ENCODE data around the gene RPAP2.
"Not testable (repeated sequence)": the region's sequence is repeated elsewhere in the genome, so short reads cannot be mapped to it uniquely, and the experiment has no call there.

The RPAP2 gene

GRCh38 chr1:92425617-92426016, 126.8 kb downstream of the RPAP2 start:
- no peak for DNase-seq
- no peaks in the 10 kb centered on the region for H3K36me3 Mint-ChIP-seq
- CTCF ChIA-PET = no interaction called here
- H3K27ac Mint-ChIP-seq = no peak overlapping the region
- H3K4me1 Mint-ChIP-seq = no peaks in the 10 kb centered on the region
- H3K4me3 Mint-ChIP-seq = no peak overlapping the region
- H3K9me3 Mint-ChIP-seq = no peaks in the 10 kb centered on the region
- H3K27me3 Mint-ChIP-seq = peaks cover 7% of the 10 kb centered on the region

- H3K27ac Mint-ChIP-seq = no peak overlapping the region
- no peak overlapping the region for H3K4me3 Mint-ChIP-seq
- H3K27me3 Mint-ChIP-seq = no peaks in the 10 kb centered on the region
- CTCF ChIA-PET = no interaction called here
- no peak for DNase-seq
- H3K36me3 Mint-ChIP-seq = no peaks in the 10 kb centered on the region
- H3K4me1 Mint-ChIP-seq = no peaks in the 10 kb centered on the region
- H3K9me3 Mint-ChIP-seq = peaks cover 3% of the 10 kb centered on the region
Observed at GRCh38 chr1:92430030-92430429, 131.2 kb downstream of the RPAP2 start.

GRCh38 chr1:92434572-92434971, 135.7 kb downstream of the RPAP2 start:
- H3K9me3 Mint-ChIP-seq, H3K4me1 Mint-ChIP-seq, H3K36me3 Mint-ChIP-seq, CTCF ChIA-PET, H3K4me3 Mint-ChIP-seq, H3K27me3 Mint-ChIP-seq, DNase-seq, H3K27ac Mint-ChIP-seq: not testable (repeated sequence)

- Mint-ChIP-seq H3K4me1 (peaks cover 7% of the 10 kb centered on the region), H3K4me3 (no peak overlapping the region), H3K36me3 (no peaks in the 10 kb centered on the region), H3K27me3 (no peaks in the 10 kb centered on the region), H3K9me3 (no peaks in the 10 kb centered on the region), H3K27ac (no peak overlapping the region)
- no peak for DNase-seq
- CTCF ChIA-PET = no interaction called here
Observed at GRCh38 chr1:92439291-92439690, 140.4 kb downstream of the RPAP2 start.

GRCh38 chr1:92441316-92441696, 142.4 kb downstream of the RPAP2 start:
- CTCF ChIA-PET = interaction anchor here (1.0 kb wide), 1 partner anchor 131 kb away, joined by 3 read pairs; no protein-coding TSS in a partner anchor
- Mint-ChIP-seq H3K27me3 (peaks cover 5% of the 10 kb centered on the region), H3K4me3 (no peak overlapping the region), H3K36me3 (no peaks in the 10 kb centered on the region), H3K4me1 (peaks cover 7% of the 10 kb centered on the region), H3K9me3 (no peaks in the 10 kb centered on the region), H3K27ac (no peak overlapping the region)
- DNase-seq = no peak

- CTCF ChIA-PET = no interaction called here
- H3K4me3 Mint-ChIP-seq = no peak overlapping the region
- H3K4me1 Mint-ChIP-seq = peaks cover 7% of the 10 kb centered on the region
- peaks cover 8% of the 10 kb centered on the region for H3K27me3 Mint-ChIP-seq
- no peak overlapping the region for H3K27ac Mint-ChIP-seq
- DNase-seq = no peak
- no peaks in the 10 kb centered on the region for H3K36me3 Mint-ChIP-seq
- no peaks in the 10 kb centered on the region for H3K9me3 Mint-ChIP-seq
Observed at GRCh38 chr1:92441697-92442342, 143.0 kb downstream of the RPAP2 start.

- CTCF ChIA-PET = no interaction called here
Observed at GRCh38 chr1:92442351-92442750, 143.5 kb downstream of the RPAP2 start.

GRCh38 chr1:92443893-92444292, 145.0 kb downstream of the RPAP2 start:
- CTCF ChIA-PET = no interaction called here
- no peak for DNase-seq
- H3K4me3 Mint-ChIP-seq = no peak overlapping the region
- no peaks in the 10 kb centered on the region for H3K9me3 Mint-ChIP-seq
- H3K4me1 Mint-ChIP-seq = peaks cover 7% of the 10 kb centered on the region
- no peaks in the 10 kb centered on the region for H3K36me3 Mint-ChIP-seq
- H3K27ac Mint-ChIP-seq = no peak overlapping the region
- peaks cover 15% of the 10 kb centered on the region for H3K27me3 Mint-ChIP-seq

More at GRCh38 chr1:92442351-92442750, 143.5 kb downstream of the RPAP2 start:
- H3K4me3 Mint-ChIP-seq = no peak overlapping the region
- no peak overlapping the region for H3K27ac Mint-ChIP-seq
- no peaks in the 10 kb centered on the region for H3K36me3 Mint-ChIP-seq
- no peaks in the 10 kb centered on the region for H3K9me3 Mint-ChIP-seq
- DNase-seq = no peak
- peaks cover 12% of the 10 kb centered on the region for H3K27me3 Mint-ChIP-seq
- peaks cover 7% of the 10 kb centered on the region for H3K4me1 Mint-ChIP-seq

- DNase-seq = no peak
- no peaks in the 10 kb centered on the region for H3K36me3 Mint-ChIP-seq
- H3K27ac Mint-ChIP-seq = no peak overlapping the region
- CTCF ChIA-PET = no interaction called here
- no peak overlapping the region for H3K4me3 Mint-ChIP-seq
- peaks cover 3% of the 10 kb centered on the region for H3K4me1 Mint-ChIP-seq
- no peaks in the 10 kb centered on the region for H3K9me3 Mint-ChIP-seq
- peaks cover 15% of the 10 kb centered on the region for H3K27me3 Mint-ChIP-seq
Observed at GRCh38 chr1:92444351-92444750, 145.5 kb downstream of the RPAP2 start.

GRCh38 chr1:92445865-92446264, 147.0 kb downstream of the RPAP2 start:
- Mint-ChIP-seq H3K27me3 (peaks cover 15% of the 10 kb centered on the region), H3K9me3 (no peaks in the 10 kb centered on the region), H3K4me3 (no peak overlapping the region), H3K27ac (no peak overlapping the region), H3K36me3 (no peaks in the 10 kb centered on the region), H3K4me1 (no peaks in the 10 kb centered on the region)
- CTCF ChIA-PET = no interaction called here
- DNase-seq = no peak

- Mint-ChIP-seq H3K27ac (no peak overlapping the region), H3K9me3 (no peaks in the 10 kb centered on the region), H3K36me3 (no peaks in the 10 kb centered on the region), H3K27me3 (peaks cover 15% of the 10 kb centered on the region), H3K4me3 (no peak overlapping the region), H3K4me1 (no peaks in the 10 kb centered on the region)
- CTCF ChIA-PET = no interaction called here
- DNase-seq = no peak
Observed at GRCh38 chr1:92446546-92446945, 147.7 kb downstream of the RPAP2 start.

GRCh38 chr1:92447033-92447681, 148.3 kb downstream of the RPAP2 start:
- no peak for DNase-seq
- Mint-ChIP-seq H3K27me3 (peaks cover 15% of the 10 kb centered on the region), H3K36me3 (no peaks in the 10 kb centered on the region), H3K9me3 (no peaks in the 10 kb centered on the region), H3K4me1 (no peaks in the 10 kb centered on the region), H3K4me3 (no peak overlapping the region), H3K27ac (no peak overlapping the region)
- CTCF ChIA-PET = no interaction called here

- H3K4me3 Mint-ChIP-seq = no peak overlapping the region
- H3K27me3 Mint-ChIP-seq = peaks cover 15% of the 10 kb centered on the region
- CTCF ChIA-PET = no interaction called here
- H3K4me1 Mint-ChIP-seq = no peaks in the 10 kb centered on the region
- DNase-seq = no peak
- no peaks in the 10 kb centered on the region for H3K9me3 Mint-ChIP-seq
- no peaks in the 10 kb centered on the region for H3K36me3 Mint-ChIP-seq
- no peak overlapping the region for H3K27ac Mint-ChIP-seq
Observed at GRCh38 chr1:92447976-92448375, 149.1 kb downstream of the RPAP2 start.
